Right lobe of liver (tissue), 4 donors: ENCODE data around the gene SLC24A2.

Source experiments
- POLR2A ChIP-seq: fragments of 450-650 bp; IDR thresholded peaks from one replicate; pipeline ENCODE4 v1.6.1; 2017; ENCODE audit warnings: antibody characterized with exemption, mild to moderate bottlenecking
- TF ChIP-seq, protein P1 (sequence below), 4 donors: fragments of 200-600 bp in 3 of 4; fragments of 450-650 bp in 1 of 4; IDR thresholded peaks; one replicate each; pipeline versions ENCODE4 v1.5.1 to v1.8.0; 2016 to 2022; ENCODE audit warnings: antibody characterized with exemption in 4 of 4, mild to moderate bottlenecking in 2 of 4
- donor health status: DM: no; HTN: no; CAD: no.
- donor health status: DM: no; HTN: no; CAD: no.
- donor health status: DM: no; HTN: yes; CAD: no.

- TF ChIP-seq, protein P1, sequence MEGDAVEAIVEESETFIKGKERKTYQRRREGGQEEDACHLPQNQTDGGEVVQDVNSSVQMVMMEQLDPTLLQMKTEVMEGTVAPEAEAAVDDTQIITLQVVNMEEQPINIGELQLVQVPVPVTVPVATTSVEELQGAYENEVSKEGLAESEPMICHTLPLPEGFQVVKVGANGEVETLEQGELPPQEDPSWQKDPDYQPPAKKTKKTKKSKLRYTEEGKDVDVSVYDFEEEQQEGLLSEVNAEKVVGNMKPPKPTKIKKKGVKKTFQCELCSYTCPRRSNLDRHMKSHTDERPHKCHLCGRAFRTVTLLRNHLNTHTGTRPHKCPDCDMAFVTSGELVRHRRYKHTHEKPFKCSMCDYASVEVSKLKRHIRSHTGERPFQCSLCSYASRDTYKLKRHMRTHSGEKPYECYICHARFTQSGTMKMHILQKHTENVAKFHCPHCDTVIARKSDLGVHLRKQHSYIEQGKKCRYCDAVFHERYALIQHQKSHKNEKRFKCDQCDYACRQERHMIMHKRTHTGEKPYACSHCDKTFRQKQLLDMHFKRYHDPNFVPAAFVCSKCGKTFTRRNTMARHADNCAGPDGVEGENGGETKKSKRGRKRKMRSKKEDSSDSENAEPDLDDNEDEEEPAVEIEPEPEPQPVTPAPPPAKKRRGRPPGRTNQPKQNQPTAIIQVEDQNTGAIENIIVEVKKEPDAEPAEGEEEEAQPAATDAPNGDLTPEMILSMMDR (IDR thresholded peaks at IDR 0.05), result no peak
- no peak for TF ChIP-seq POLR2A
Observed at GRCh38 chr9:19787672-19788071, 1.2 kb downstream of the SLC24A2 start.
